ENCODE data around the gene C15orf40.

C15orf40 gene

DNA sequence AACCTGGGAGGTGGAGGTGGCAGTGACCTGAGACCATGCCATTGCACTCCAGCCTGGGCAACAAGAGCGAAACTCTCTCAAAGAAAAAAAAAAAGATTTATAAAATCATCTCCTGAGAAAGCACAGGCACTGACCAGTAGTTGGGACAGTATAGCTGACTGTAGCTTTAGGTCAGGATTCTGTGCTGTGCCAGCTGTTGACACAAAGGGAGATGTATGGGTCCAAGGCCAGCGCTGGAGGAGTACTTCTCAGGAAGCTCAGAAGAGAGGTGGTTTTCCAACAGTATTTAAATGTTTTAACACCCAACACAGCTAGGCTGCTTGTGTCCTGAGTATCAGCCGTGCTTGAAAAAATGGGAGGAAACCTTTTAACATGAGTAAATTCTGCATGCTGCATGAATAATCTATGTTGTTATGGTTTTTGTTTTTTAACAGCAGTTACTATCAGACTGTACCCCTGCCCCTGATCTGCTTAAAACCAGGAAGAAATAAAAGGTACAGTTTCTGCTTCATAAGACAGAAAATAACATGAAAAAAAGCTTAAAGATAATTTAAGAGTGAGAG, 18.9 kb downstream of the C15orf40 start:
- DNase-seq: no peak

DNA sequence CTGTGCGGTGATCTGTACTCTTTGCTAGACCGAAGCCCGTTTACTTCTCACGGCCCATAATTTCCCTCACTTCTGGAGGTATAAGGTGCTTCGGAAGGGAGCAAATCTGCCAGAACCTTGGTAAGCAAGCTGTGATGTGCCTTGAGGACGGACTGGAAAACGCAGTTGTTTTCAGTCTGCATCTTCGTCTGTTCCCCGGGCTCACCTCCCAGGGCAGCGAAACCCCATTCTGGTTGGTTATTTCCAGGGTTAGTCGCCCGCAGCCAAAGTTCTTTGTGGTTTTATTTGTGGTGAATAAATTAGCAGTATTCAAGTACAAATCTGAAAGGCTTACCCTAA, 25.0 kb downstream of the C15orf40 start:
- peak; percentile 35 for DNase-seq

DNA sequence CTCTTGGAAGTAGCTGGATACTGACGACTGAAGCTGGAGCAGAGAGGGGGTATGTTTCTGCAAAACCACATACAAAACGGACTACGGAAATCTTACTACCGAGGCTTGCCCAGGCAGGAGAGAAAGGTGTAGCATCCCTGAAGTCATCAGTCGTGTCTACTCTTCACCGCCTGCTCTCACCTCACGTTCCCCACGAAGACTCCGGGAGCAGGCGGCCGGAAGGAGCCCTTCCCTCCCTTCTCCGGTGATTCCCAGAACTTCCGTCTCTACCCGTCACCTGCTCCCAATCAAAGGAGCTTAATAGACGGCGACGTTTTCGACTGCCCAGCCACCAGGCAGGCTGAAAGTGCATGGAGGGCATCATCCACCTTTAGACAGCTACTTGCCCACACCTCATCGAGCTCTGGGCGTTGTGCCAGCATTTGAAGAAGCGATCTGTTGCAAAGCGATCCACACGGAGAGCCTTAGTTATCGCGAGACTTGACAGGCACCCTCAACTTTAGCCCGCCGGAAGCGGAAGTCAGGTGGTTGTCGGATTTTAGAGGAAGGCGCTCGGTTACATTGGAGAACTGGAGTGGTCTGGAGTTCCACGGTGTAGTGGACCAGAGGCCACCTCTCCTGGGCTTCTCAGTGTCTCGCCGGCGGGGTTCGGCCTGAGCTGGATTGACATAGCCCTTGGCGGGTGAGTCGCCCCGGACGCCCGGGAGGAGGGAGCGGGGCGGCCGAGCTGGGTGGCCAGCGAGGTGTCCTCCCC, 25.6 kb downstream of the C15orf40 start, which contains the start of gene RAMAC:
TSS of gene RAMAC (plus strand) at position 523 of the 754 bp plus-strand sequence. CDS start 2,809 bp downstream, outside the sequence.
- peak; percentile 94 for DNase-seq

DNA sequence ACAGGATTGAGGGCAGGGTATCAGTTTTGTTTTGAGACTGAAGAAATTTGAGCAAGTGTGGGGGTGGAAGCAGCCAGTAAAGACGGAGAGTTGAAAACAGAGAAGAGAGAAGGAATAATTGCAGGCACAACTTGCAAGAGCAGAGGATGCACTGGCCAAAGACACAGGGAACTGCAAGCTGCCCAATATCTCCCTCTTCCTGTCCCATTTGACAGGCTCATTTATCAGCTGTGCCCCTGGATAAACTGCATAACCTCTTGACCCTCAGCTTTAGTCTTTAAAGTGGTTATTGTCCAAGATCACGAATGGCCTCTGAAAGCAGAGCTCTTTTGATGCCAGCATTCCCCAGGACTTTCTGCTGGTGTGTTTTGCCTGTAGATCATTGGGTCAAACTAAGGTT, 30.5 kb downstream of the C15orf40 start:
- no peak for DNase-seq

DNA sequence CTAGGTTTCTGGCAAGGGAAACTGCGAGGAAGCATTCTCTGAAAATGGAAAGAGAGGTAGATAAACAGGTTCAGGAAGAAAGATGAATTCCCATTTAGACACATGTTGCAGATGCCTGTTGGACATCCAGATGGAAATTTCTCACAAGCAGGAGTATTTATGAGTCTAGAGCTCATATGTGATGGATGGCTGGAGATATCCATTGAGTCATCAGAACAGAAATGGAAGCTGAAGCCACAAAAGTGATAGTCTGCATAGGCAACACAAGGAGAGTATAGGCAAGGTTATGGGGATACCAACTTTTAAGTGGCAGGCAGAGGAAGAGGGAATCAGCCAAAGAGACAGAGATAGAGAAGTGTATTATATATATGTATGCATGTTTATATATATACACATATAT, 31.7 kb downstream of the C15orf40 start:
- no peak for DNase-seq

DNA sequence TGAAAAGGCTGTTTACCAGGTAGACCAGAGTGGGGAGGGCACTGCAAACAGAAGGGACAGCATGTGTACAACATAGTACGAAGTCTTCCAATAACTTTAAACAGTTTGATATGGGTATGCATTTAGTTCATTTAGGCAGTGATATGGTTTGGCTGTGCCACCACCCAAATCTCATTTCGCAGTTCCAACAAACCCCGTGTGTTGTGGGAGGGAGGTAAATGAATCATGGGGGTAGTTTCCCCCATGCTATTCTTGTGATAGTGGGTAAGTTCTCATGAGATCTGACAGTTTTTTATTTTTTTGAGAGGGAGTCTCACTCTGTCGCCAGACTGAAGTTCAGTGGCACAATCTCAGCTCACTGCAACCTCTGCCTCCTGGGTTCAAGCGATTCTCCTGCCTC, 33.0 kb downstream of the C15orf40 start:
- DNase-seq: no peak

DNA sequence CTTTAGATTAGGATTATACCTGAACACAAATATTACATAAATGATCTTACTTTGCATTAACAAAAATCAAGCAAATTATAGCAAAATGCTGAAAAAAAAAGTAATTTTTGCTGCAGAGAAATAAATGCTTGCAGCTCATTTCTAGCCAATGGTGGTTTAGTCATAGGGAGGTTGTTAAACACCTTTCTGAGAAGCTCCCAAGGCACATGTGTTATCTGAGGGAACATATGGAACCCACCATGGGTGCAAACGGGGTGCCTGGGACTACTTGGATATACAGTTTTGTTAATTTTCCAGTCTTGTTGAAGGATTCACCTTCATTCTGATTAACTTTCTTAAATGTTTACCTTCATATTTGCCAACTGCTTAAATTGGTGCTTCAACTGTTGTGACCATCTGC, 34.4 kb downstream of the C15orf40 start:
- no peak for DNase-seq

DNA sequence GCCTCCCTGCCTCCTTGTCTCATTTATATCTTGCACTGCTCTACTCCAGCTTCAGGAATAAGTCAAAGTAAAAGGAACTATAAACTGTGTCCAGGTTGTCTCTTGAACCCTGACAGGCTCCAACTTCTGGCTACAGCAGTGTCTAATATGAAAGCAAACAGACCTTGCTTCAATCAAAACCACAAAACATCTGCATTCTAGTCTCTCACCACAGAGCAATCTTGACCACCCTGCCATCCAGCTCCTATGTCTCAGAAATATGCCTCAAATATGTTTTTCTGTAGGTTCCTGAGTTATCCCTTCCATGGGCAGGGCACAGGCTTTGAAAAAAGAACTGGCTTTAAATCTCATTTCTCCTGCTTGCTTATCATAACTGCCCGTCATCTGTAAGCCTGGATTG, 38.4 kb downstream of the C15orf40 start:
- no peak for DNase-seq

DNA sequence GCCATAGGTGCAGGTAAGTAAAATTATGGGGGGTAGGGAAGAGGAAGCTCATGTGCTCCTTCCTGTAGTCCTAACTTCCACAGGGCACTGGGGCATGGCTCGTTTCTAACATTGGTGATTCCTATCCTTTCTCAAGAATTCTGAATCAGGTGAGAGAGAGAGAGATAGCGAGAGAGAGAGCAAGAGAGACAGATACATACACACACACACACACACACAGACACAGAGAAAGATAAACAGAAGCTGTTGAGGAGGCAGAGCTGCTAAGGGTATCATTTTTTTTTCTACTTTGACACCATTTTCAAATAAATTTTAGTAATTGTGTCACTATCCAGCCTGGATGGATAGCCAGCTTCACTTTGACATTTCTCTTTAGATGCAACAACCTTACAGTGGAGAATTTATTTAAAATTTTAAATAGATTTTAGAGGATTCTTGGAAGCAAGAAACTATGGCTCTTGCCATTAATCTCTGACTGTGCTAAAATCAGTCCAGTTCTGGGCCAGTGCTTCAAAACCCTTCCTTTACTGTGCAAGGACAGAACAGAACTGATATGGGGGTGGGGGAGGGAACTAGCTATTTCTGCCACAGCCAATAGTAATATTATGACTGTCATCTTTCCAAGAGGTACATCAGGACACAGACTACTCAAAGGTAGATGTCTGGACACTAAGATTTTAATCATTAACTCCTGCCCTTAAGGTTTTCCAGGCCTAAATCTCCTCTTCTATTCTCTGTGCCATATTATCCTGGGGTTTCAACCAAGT, 40.0 kb downstream of the C15orf40 start:
- no peak for DNase-seq

DNA sequence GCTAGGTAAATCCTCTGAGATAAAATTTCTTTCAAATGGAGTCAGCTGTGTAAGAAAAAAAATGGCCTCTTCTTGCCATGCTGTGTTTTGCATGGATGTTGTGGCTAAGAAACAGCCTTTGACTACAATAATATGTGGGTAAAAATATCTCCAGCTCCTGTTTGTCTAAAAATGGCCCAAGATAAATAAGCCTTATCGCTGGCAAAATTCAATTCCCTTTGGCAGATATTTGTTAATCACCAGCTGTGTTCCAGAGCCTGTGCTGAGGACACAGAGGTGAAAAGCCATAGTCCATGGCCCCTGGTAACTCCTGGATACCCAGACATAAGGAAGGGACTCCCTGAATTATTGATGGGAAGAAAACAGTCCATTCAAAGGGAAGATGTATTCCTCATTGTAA, 40.7 kb downstream of the C15orf40 start:
- no peak for DNase-seq

DNA sequence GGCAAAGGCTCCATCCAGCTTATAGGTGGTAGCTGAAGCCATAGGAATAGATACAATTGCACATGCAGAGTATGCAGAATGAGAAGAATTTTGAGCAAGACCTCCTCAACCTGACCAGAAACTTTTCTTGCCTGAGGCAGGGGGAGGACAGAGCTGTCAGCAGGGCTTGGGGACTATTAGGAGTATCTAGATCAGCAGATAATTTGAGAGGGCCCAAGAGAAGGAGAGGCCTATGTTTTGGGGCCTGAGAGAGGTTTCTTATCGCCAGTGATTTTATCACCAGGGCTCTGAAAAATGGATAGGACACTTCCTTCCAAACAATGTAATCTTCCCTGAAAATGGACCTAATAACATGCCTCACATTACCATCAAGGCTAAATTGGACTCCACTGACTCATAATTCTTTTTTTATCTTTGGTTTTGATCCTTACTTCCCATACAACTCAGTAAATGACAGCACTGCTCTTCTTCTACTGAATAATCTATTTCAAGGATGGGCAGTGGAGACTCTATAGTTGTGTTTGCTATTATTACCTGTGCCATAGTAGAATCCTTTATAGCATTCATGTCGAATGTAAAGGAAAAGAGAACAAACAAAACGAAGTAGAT, 41.3 kb downstream of the C15orf40 start:
- DNase-seq: no peak

DNA sequence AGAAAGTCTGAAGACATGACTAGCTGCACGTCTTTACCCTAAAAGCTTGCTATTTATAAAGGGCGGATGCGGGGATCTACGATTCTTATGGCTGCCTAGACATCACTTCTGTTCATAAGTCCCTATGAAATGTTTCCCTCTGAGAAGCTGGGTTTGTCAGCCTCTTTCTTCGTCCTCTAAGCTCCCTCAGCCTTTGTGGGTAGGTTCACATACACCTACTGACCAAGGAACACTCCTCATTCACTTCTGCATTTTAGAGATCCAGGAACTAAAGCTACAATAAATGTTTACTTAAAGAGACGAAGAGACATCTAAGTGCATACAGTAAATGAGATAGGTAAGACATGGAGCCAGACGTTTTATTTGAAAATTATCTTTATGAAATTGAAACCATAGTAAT, 42.1 kb downstream of the C15orf40 start:
- no peak for DNase-seq

DNA sequence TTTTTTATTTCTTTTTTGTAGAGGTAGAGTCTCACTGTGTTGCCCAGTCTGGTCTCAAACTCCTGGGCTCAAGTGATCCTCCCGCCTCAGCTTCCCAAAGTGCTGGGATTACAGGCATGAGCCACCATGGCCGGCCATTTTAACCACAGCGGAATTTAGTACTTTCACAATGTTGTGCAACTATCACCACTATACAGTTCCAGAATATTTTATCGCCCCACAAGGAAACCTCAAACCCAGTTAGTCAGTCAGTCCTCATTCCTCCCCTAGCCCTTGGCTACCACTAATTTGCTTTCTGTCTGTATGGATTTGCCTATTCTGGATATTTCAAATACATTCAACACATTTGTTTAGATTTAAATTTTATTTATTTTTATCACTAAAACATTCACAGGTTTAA, 43.4 kb downstream of the C15orf40 start:
- no peak for DNase-seq

DNA sequence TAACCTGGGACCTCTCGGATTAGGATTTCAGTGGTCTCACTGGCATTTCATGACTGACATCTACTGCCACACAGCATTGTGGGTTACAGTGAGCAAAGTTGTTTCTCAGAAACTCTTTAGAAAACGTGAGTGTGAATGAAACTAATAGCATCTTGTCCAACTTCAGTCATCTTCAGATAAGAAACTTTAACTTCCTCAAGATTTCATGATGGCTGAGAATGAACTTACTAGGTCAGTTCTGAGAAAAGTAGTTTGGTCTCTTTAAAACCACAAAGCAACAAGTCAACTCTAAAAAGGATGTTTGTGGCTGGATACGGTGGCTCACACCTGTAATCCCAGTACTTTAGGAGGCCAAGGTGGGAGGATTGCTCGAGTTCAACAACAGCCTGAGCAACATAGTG, 44.8 kb downstream of the C15orf40 start:
- peak; percentile 80 for DNase-seq

DNA sequence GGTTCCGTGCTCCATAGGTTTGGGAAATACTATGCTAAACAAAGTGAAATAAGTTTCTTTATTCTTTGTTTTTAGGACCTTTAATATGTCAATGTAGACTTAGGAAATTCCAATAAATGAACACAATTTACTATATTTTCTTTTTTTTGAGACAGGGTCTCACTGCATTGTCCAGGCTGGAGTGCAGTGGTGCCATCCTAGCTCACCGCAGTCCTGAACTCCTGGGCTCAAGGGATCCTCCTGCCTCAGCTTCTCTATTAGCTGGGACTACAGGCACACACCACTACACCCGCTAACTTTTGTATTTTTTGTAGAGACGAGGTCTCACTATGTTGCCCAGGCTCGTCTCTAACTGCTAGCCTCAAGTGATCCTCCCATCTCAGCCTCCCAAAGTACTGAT, 46.5 kb downstream of the C15orf40 start:
- DNase-seq: no peak

DNA sequence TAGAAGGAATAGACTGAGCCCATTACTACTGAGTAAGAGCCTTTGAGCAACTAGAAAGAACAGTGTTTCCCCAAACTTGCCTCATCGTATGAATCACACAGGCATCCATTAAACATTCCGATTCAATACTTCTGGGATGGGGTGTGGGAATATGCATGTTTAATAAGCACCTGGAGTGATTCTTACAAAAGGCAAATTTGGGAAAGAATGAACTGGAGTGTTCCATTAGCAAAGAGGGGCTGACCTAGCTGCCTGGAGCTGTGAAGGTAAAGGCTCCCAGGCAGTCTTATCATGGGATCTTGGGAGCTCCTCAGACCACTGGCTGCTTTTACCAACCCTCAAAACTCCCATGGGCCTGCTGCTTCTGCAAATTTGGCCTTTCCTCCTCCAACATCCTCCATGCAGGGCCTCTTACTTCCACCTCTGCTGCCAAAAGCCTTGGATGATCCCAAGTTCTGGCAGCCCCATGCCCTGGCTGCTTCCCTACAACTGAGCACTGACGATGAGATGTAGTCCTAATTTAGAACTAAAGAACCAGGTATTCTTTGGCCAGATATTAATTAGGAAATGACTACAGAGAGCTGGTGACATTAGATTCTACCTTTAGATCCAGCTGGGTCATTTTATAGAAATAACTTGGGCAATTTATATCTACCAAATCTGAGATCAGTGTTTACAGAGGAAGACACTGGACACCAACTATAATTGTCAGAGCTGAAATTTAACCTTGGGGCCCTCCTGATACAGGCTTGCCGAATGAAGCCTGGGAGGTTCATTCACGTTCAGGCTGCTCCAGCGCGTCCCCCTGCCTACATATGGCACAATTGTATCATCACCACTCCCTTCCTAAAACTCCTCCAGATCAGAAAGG, 47.7 kb downstream of the C15orf40 start:
- no peak for DNase-seq

DNA sequence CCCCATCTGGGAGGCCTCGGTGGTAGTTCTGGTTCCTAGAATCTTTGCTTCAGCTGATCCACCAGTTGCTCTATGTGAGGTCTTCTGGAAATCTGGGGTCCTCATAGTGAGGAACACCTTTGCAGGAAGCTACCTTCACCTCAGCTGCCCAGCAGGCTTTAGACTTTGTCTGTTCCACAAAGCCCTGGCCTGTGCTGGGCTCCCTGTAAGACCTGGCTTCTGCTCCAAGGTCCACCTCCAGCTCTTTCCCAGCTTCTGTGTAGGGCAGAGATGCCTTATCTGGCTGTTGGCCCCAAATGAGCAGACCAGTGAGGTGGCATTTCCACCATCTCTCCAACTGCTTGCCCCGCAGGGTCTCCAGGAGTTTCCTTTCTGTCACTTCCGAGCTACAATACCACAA, 50.7 kb downstream of the C15orf40 start:
- DNase-seq: no peak

DNA sequence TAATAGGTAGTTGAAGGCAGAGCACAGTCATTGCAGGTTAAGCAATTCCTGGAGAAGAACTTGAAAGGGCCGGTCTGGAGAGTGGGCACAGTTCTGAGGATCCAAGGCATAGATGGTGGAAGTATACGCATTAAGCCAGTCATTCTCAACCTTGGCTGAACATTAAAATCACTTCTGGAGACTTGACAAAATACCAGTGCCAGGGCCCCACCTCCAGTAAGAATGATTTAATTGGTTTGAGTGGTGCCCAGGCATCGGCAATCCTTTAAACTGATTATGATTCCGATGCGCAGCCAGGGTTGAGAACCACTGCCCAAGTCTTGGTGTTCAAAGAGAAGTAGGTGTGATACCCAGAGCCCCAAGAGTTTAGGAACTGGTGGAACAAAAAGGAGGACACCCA, 52.0 kb downstream of the C15orf40 start:
- no peak for DNase-seq

DNA sequence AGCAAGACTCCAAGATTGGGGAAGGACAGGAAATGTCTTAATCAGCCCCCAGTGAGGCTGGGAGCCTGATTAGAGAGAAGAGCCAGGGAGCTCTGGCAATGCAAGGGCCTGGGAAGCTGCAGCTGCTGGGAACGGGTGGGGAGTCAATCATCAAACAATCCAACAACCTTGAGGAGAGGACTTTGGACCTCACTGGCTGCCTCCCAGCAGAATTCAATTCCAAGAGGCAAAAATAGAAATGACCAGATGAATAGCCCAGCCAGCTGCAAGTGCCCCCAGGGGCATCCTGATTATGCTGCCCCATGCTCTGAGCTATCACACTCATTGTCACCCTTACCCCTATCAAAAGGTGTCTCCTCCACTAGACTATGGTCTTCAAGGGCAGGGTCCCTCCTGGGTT, 52.8 kb downstream of the C15orf40 start:
- DNase-seq: no peak

DNA sequence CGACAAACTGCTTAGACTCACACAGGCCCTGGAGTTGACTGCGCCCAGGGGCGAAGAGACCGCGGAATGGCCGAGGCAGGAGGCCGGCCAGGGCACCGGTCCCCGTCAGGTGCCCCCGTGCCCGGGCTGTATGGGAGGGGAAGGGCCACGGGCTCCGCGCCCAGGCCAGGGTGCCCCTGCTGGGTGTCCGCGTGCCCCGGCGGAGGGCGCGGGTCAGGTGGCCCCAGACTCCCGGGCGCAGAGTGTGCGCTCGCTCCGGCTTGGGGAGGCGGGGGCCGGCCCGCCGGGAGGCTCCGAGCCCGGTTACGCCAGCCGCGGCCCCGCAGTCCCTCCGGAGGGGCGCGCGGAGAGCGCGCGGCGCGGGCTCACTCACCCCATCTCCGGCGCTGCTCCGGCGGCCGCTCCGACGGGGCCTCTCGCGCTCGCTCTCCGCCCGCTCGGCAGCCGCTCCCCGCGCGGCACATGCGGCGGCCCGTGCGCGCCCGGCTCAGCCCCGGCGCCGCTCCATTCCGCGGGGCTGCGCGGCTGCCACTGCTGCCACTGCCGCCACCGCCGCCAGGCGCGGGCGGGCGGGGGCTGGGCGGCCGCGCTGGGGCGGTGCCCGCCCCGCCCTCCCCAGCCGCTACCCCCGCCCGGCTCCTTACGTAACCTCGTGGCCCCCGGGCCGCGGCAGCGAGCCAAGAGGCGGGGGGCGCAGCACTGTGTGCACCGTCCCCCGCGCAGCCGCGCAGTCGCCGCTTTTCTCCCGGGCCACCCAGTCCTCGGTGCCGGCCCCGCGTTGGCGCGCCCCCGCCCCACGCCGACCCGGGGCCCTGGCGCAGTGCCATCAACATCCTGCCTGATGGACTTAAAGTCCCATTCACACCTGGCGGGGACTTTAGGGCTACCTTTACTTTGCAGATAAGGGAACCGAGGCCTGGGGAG, 59.0 kb downstream of the C15orf40 start, which contains the start of gene HOMER2:
TSS of gene HOMER2 (minus strand) at position 563 of the 924 bp plus-strand sequence. CDS start at position 378, 185 bp downstream.
- DNase-seq: no peak

DNA sequence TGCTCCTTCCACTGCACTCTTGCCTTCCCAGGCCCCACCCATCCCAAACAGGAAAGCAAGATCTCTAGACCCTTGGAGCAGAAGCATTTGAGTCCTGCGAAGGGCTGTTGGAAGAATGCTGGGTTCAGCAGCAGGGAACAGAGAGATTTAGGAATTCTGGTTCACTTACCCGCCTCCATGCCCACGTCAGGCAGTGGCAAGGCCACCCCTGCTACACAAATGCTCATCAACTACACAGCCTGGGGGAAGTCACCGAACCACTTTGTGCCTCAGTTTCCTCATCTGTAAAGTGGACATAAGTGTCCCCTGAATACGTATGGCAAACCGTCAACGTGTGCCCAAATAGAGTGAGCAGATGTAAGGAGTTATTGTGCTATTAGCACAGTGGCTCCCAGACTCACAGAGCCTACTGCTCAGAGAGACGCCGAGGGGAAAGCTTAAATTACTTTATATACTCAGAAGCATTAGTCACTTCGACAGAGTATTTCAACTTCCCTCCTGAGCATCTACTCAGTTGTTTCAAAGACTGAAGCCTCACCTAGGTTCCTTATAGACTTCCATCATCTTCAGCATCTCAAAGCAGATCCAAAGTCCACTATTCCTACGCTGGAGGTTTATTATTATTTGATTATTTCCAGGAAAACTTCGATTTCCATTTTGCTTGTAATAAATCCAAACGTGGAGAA, 59.8 kb downstream of the C15orf40 start:
- DNase-seq: no peak

Measured in activated CD4-positive, alpha-beta T cell treated with anti-CD3 and anti-CD28 coated beads, Interleukin-2, Interleukin-6, amounts not matched to agents 100 ng/mL and 50 ng/mL, durations not matched to agents 16 hours and 8 hours (primary cell).